ENCODE results near the gene UHRF1.

Gene UHRF1

DNA sequence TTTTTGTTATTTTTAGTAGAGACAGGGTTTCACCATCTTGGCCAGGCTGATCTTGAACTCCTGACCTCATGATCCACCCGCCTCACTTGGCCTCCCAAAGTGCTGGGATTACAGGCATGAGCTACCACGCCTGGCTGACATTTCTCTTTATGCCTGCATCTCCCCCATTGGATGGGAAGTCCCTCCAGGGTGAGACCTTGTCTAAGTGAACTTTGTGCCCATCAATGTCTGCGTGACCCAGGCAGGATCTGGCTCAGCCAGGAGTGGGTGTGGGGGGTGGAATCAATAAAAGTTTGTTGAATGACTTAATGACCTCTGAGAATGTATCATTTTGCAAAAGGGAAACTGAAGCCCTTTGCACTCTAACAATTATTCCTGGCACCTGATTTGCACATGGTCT, 4.8 kb upstream of the UHRF1 start:
- no peaks in the 10 kb centered on the region for H3K4me1 ChIP-seq (ENCODE audit: control insufficient read depth, insufficient read depth, low read length)
- H3K27me3 ChIP-seq (replicated peaks; ENCODE audit: control insufficient read depth, insufficient read depth, low read length): no peaks in the 10 kb centered on the region
- no peaks in the 10 kb centered on the region for H3K36me3 ChIP-seq (ENCODE audit: control insufficient read depth, insufficient read depth, low read length, severe bottlenecking)
- no peak overlapping the region for H3K9ac ChIP-seq (ENCODE audit: low read length)
- no peak overlapping the region for H3K4me3 ChIP-seq (ENCODE audit: low read length)
- no peak for DNase-seq (ENCODE audit: low read depth)
- H3K9me3 ChIP-seq (ENCODE audit: control insufficient read depth, low read length): no peaks in the 10 kb centered on the region

GRCh38 chr19:4906963-4907362, 2.3 kb upstream of the UHRF1 start:
- peaks cover 14% of the 10 kb centered on the region for H3K4me1 ChIP-seq (ENCODE audit: control insufficient read depth, insufficient read depth, low read length)
- H3K9ac ChIP-seq (ENCODE audit: low read length): no peak overlapping the region
- no peak for DNase-seq (ENCODE audit: low read depth)

DNA sequence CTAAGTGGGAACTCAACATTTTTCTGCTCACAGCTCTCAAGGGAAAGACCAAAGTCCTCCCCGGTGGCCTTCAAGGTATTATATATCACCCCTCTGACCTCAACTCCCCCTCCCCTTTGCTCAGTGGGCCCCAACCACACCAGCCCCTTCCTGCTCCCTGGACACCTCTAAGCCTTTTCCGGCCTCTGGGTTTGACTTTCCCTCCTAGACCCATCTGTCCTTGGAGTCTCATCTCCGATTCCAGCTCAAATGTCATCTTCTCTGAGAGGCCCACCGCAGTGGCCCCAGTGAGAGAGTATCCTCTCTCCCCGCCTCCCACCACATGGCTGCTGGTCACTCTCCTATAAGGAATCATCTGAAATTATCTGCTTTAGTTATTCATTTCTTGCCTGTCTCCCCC, 941 bp upstream of the UHRF1 start:
- no peak overlapping the region for H3K4me3 ChIP-seq (ENCODE audit: low read length)
- H3K9ac ChIP-seq (ENCODE audit: low read length): no peak overlapping the region
- peaks cover 22% of the 10 kb centered on the region for H3K4me1 ChIP-seq (ENCODE audit: control insufficient read depth, insufficient read depth, low read length)
- no peak for DNase-seq (ENCODE audit: low read depth)
- no peaks in the 10 kb centered on the region for H3K36me3 ChIP-seq (ENCODE audit: control insufficient read depth, insufficient read depth, low read length, severe bottlenecking)
- H3K9me3 ChIP-seq (ENCODE audit: control insufficient read depth, low read length): no peaks in the 10 kb centered on the region
- H3K27me3 ChIP-seq (replicated peaks; ENCODE audit: control insufficient read depth, insufficient read depth, low read length): no peaks in the 10 kb centered on the region

More at GRCh38 chr19:4906963-4907362, 2.3 kb upstream of the UHRF1 start:
- no peaks in the 10 kb centered on the region for H3K27me3 ChIP-seq (replicated peaks; ENCODE audit: control insufficient read depth, insufficient read depth, low read length)
- no peaks in the 10 kb centered on the region for H3K36me3 ChIP-seq (ENCODE audit: control insufficient read depth, insufficient read depth, low read length, severe bottlenecking)
- H3K9me3 ChIP-seq (ENCODE audit: control insufficient read depth, low read length): no peaks in the 10 kb centered on the region
- H3K4me3 ChIP-seq (ENCODE audit: low read length): no peak overlapping the region

GRCh38 chr19:4908781-4909155, 533 bp upstream of the UHRF1 start:
- H3K27me3 ChIP-seq (replicated peaks; ENCODE audit: control insufficient read depth, insufficient read depth, low read length): no peaks in the 10 kb centered on the region

DNA sequence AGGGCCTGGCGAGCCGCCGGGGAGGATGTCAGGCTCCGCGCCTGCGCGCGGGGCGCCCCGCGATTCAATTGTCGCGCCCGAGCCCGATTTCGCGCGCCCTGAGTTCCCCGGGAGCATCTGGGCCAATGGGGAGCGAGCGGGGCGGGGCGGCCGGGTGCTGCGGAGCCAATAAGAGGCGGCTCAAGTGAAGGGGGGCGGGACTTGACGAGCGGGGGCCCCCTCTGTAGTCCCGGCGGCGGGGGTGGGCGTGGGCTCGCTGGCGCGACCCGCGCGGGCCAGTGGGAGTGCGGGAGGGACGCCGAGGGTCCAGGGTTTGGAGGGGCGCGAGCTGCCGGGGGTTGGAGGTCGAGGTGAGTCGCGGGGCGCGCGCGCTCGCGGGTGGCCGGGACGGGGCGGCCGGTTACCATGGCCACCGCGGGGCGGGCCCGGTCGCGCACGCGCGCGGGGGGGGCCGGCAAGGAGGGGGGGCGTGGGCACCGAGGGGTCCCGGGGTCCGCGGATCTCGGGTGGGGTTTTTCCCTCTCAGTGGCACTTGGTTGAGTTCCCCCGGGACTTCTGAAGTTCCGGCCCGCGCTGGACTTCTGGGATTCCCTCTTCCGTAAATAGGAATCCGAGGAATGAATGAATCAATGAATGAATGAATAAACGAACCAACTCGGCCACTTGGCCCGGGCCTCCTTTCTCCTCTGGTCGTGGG, 744 bp downstream of the UHRF1 start:
- no peaks in the 10 kb centered on the region for H3K36me3 ChIP-seq (ENCODE audit: control insufficient read depth, insufficient read depth, low read length, severe bottlenecking)
- no peaks in the 10 kb centered on the region for H3K9me3 ChIP-seq (ENCODE audit: control insufficient read depth, low read length)
- no peaks in the 10 kb centered on the region for H3K27me3 ChIP-seq (replicated peaks; ENCODE audit: control insufficient read depth, insufficient read depth, low read length)

More at GRCh38 chr19:4908781-4909155, 533 bp upstream of the UHRF1 start:
- Histone ChIP-seq H3K9ac (ENCODE audit: low read length) (no peak overlapping the region), H3K9me3 (ENCODE audit: control insufficient read depth, low read length) (no peaks in the 10 kb centered on the region), H3K4me1 (ENCODE audit: control insufficient read depth, insufficient read depth, low read length) (peaks cover 22% of the 10 kb centered on the region), H3K4me3 (ENCODE audit: low read length) (no peak overlapping the region), H3K36me3 (ENCODE audit: control insufficient read depth, insufficient read depth, low read length, severe bottlenecking) (no peaks in the 10 kb centered on the region)
- no peak for DNase-seq (ENCODE audit: low read depth)

GRCh38 chr19:4910594-4911281, 1.4 kb downstream of the UHRF1 start:
- Histone ChIP-seq H3K36me3 (ENCODE audit: control insufficient read depth, insufficient read depth, low read length, severe bottlenecking) (no peaks in the 10 kb centered on the region), H3K9ac (ENCODE audit: low read length) (peak overlapping the region; percentile 80), H3K27me3 (replicated peaks; ENCODE audit: control insufficient read depth, insufficient read depth, low read length) (no peaks in the 10 kb centered on the region), H3K4me3 (ENCODE audit: low read length) (peak overlapping the region; percentile 80), H3K9me3 (ENCODE audit: control insufficient read depth, low read length) (no peaks in the 10 kb centered on the region), H3K4me1 (ENCODE audit: control insufficient read depth, insufficient read depth, low read length) (peaks cover 30% of the 10 kb centered on the region)
- peak; percentile 60 for DNase-seq (ENCODE audit: low read depth)

More for the DNA sequence above, 744 bp downstream of the UHRF1 start:
- Histone ChIP-seq H3K4me3 (ENCODE audit: low read length) (peak overlapping the region; percentile 80), H3K9ac (ENCODE audit: low read length) (peak overlapping the region; percentile 80), H3K4me1 (ENCODE audit: control insufficient read depth, insufficient read depth, low read length) (peaks cover 23% of the 10 kb centered on the region)
- peak; percentile 98 for DNase-seq (ENCODE audit: low read depth)

DNA sequence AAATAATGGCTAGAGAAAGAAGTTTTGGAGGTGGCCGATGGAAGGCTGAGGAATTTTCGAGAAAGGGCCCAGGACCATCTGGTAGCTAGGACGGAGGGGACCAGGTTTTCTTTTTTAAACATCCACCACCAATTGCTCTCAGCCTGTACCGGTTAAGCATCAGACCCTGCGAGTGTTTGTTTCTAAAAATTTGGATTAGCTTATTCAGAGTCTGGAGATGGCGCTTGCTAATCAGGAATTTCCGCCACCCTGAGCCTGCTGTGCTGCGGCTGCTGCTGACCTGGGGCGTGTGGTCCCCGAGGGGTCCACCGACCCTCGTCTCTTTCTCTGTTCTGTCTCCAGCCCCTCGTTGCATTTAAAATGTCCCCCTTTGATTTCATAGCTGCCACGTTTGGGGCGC, 2.0 kb downstream of the UHRF1 start:
- Histone ChIP-seq H3K27me3 (replicated peaks; ENCODE audit: control insufficient read depth, insufficient read depth, low read length) (no peaks in the 10 kb centered on the region), H3K4me3 (ENCODE audit: low read length) (peak overlapping the region; percentile 80), H3K9ac (ENCODE audit: low read length) (peak overlapping the region; percentile 80), H3K36me3 (ENCODE audit: control insufficient read depth, insufficient read depth, low read length, severe bottlenecking) (no peaks in the 10 kb centered on the region), H3K9me3 (ENCODE audit: control insufficient read depth, low read length) (no peaks in the 10 kb centered on the region), H3K4me1 (ENCODE audit: control insufficient read depth, insufficient read depth, low read length) (peaks cover 33% of the 10 kb centered on the region)
- DNase-seq (ENCODE audit: low read depth): peak; percentile 43

DNA sequence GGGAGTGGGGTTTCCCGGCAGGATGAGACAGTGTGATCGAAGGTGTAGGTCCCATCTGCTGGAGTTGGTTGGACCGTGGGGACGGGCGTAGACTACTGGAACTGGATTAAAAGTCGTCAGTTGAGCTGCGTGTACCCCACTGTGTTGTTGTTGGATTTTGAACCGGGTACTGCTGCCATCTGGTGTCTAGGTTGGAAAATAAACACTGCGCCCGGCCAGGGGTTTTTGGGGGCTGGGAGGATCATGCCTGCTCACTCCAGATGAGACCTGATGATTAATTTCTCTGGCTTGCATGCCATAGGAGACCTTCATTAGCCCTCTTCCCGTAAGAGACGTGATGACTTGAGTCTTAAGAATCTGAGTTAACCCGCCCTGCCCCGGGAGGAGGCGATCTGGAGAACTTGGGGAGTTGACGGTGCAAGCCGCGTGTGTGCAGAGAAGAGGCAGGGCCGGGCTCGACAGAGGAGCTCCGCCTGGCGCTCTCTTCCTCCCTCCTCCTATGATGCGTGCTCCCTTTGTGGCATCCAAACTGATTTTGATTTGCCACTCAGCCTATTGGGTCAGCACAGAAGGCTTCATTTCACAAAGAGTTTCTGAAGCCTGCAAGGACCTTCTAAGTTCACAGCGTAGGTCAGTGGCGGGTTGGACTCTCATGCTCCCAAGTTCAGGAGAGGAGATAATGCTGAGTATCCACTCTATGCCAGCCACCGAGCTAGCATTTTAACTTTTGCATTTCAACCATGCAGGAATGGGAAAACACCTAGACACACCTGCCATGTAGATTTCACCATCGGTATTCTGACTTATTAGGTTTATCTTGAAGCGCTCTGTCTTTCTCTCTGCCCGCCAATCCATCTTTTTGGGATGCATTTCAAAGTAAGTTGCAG, 2.7 kb downstream of the UHRF1 start:
- Histone ChIP-seq H3K36me3 (ENCODE audit: control insufficient read depth, insufficient read depth, low read length, severe bottlenecking) (no peaks in the 10 kb centered on the region), H3K9ac (ENCODE audit: low read length) (peak overlapping the region; percentile 80), H3K4me3 (ENCODE audit: low read length) (peak overlapping the region; percentile 80), H3K27me3 (replicated peaks; ENCODE audit: control insufficient read depth, insufficient read depth, low read length) (no peaks in the 10 kb centered on the region), H3K4me1 (ENCODE audit: control insufficient read depth, insufficient read depth, low read length) (peaks cover 33% of the 10 kb centered on the region), H3K9me3 (ENCODE audit: control insufficient read depth, low read length) (no peaks in the 10 kb centered on the region)
- peak; percentile 98 for DNase-seq (ENCODE audit: low read depth)

GRCh38 chr19:4913996-4914735, 4.9 kb downstream of the UHRF1 start:
- H3K9ac ChIP-seq (ENCODE audit: low read length): no peak overlapping the region
- H3K27me3 ChIP-seq (replicated peaks; ENCODE audit: control insufficient read depth, insufficient read depth, low read length): no peaks in the 10 kb centered on the region
- H3K4me3 ChIP-seq (ENCODE audit: low read length): no peak overlapping the region
- DNase-seq (ENCODE audit: low read depth): peak; percentile 12
- no peaks in the 10 kb centered on the region for H3K36me3 ChIP-seq (ENCODE audit: control insufficient read depth, insufficient read depth, low read length, severe bottlenecking)
- H3K9me3 ChIP-seq (ENCODE audit: control insufficient read depth, low read length): no peaks in the 10 kb centered on the region
- peaks cover 33% of the 10 kb centered on the region for H3K4me1 ChIP-seq (ENCODE audit: control insufficient read depth, insufficient read depth, low read length)

DNA sequence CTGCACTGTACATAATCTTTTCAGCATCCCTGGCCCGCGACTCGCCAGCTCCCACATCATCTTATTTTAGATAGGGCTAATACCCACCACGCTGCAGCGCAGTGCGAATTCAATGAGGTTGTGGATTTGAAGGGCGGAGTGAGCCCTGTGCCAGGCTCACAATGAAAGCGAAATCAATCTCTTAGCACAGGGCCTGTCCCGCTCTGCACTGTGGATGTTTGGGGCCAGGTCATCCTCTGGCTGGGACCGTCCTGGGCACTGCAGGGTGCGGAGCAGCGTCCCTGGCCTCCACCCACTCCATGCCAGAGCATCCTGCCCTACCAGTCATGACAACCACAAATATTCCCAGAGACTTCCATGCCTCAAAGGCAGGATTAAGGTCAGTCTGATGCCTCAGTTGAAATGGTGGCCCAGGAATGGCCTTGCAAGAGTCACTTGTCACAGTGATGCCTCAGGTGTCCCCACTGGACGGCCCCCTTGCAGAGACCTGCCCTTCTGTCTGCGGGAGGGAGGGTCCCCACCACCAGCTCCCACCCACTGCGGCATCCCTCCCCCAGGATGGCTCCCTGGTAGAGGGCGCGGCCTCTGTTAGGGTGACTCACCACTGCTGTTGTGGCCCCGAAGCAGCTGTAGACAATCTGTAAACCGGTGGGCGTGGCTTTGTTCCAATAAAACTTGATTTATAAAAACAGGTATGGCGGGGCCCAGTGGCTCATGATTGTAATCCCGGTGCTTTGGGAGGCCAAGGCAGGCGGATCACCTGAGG, 5.6 kb downstream of the UHRF1 start:
- Histone ChIP-seq H3K36me3 (ENCODE audit: control insufficient read depth, insufficient read depth, low read length, severe bottlenecking) (no peaks in the 10 kb centered on the region), H3K4me3 (ENCODE audit: low read length) (peak overlapping the region; percentile 17), H3K27me3 (replicated peaks; ENCODE audit: control insufficient read depth, insufficient read depth, low read length) (no peaks in the 10 kb centered on the region), H3K9ac (ENCODE audit: low read length) (peak overlapping the region; percentile 23), H3K4me1 (ENCODE audit: control insufficient read depth, insufficient read depth, low read length) (peaks cover 33% of the 10 kb centered on the region), H3K9me3 (ENCODE audit: control insufficient read depth, low read length) (no peaks in the 10 kb centered on the region)
- DNase-seq (ENCODE audit: low read depth): peak; percentile 85
